Measurements from ENCODE around the gene PKDREJ.

PKDREJ gene

GRCh38 chr22:46233231-46233630 is 29.9 kb downstream of the PKDREJ start:
- DNase-seq, result no peak

DNA sequence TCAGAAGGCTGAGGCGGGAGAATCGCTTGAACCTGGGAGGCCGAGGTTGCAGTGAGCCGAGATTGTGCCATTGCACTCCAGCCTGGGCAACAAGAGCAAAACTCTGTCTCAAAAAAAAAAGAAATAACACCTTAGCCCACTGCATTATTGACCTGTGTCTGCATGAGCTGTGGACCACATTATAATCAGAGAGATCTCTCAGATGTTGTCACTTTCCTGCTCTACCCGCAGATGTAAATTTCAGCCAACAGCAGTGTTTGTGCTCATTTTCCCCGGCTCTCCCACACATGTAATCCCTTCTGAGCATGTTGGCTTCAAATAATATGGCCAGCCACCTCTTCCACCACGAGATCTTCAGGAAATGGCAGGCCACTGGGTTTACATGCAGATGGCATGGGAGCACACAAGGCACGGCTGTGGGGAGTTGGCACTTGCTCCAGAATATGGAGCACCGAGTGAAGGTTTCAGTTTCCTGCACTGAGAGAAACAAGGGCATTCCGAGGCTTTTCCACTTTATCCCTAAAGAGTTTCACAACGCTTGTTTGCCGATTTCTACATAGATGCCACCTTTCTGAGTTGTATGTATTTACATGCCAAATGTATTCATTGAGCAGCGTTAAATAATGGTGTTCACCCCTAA is 32.8 kb downstream of the PKDREJ start:
- DNase-seq, result no peak

GRCh38 chr22:46229701-46230100 is 33.4 kb downstream of the PKDREJ start:
- DNase-seq, result no peak

DNA sequence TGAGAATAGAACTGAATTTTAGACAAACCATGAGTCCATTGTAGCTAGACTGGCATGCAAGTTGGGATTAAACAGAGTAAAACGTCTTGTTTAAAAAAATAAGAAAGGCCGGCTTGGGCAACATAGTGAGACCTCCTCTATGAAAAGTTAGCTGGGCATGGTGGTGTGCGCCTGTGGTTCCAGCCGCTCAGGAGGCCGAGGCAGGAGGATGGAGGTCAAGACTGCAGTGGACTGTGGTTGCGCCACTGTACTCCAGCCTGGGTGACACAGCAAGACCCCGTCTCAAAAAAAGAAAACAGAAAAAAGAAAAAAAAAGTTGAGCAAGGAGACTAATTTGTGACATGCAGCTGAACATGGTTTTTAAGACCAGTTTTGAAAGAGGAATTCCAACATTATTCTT is 36.6 kb downstream of the PKDREJ start:
- DNase-seq, result no peak

DNA sequence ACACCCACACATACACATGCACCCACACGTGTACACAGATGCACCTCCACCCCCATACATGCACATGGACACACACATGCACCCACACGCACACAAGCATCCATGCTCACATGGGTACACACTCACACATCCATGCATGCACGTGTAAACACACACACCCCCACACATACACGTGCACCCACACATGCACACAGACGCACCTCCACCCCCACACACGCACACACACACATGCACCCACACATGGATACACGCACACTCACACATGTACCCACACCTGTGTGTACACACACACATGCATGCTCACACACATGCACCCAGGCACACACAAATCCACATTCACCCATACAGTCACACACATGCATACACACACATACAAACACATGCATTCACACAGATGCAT is 37.5 kb downstream of the PKDREJ start:
- DNase-seq, result no peak

DNA sequence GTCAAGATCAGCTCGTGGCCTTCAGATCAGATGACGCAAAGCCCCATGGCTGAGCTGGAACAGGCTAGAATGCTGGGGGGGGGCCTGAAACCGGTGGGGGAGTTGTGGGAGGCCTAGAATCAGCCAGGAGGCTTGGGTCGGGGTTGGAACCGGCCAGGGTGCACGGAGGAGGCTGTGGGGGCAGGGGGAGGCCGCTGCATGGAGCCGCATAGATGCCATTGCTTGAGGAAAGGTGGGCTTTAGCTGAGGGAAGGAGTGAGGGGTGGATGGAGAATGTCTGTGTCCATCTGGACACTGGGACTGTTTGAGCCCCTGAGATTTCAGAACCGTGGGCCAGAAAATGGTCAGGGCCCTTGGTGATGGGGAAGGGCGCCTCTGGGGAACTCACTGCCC is 38.2 kb downstream of the PKDREJ start:
- no peak for DNase-seq

DNA sequence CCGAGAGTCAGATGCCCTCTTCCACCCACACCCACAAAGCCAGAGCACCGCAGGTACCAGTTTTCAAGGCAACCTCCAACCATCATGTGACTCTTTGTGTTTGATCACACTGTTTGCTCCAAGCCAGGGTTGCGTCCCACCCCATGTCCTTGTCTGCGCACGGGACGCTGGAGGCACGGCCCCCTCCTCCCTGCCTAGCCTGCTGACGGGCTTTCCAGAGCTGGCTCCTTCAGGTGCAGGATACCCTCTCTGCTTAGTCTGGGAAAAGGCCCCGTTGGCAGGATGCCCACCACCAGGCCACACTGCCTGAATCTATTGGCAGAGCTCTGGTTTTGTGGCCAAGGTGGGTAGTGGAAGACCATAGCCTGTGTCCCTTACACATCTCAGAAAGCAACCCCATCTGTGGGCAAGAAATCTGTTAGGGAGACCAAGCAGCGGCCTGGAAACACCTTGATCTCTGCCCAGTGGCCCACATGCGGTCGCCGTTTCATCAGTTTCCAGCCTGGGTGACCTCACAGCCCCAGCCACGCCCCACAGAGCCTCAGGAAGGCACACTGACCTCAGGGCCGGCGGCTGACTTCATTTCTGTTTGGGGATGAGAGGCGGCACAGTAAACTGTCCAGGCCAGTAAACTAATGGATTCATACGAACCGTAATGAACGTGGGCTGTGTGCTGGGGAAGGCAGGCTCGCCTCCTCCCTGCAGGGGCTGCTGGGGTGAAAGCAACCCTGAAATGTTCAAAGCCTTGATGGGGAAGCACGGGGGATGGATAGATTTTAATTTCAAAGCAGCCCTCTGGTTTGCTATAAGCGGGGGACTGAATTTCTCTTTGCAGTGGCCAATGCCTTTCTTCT is 38.9 kb downstream of the PKDREJ start:
- DNase-seq, result no peak

DNA sequence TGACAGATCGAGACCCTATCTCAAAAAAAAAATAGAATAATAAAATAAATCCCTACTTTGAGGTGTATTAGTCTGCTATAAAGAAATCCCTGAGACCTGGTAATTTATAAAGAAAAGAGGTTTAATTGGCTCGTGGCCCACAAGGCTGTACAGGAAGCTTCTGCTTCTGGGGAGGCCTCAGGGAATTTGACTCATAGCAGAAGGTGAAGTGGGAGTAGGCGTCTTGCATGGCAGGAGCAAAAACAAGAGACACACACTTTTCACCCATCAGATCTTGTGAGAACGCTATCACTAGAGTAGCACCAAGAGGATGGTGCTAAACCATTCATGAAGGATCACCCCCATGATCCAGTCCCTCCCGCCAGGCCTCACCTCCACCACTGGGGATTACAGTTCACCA is 42.2 kb downstream of the PKDREJ start:
- DNase-seq, result no peak

- peak in 1 of 3 experiments; percentile 37 for DNase-seq
Measured at GRCh38 chr22:46219636-46220035, 43.5 kb downstream of the PKDREJ start.

DNA sequence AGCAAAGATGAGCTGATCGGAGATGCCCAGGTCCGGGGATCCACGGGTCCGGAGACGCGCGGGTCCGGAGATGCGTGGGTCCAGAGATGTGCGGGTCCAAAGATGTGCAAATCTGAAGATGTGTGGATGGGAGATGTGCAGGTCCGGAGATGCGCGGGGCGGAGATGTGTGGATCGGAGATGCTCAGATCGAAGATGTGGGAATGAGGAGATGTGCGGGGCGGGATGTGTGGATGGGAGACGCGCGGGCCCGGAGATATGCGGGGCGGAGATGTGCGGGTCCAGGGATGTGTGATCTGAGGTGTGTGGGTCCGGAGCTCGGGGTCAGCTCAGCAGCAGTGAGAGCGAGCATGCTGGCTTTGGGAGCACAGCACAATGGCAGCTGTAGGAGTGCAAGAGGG is 48.5 kb downstream of the PKDREJ start:
- no peak for DNase-seq

GRCh38 chr22:46214149-46214548 is 49.0 kb downstream of the PKDREJ start:
- no peak for DNase-seq

- DNase-seq, result no peak
Measured at GRCh38 chr22:46213052-46213451, 50.1 kb downstream of the PKDREJ start.

GRCh38 chr22:46212195-46212594 is 50.9 kb downstream of the PKDREJ start:
- DNase-seq, result no peak

DNA sequence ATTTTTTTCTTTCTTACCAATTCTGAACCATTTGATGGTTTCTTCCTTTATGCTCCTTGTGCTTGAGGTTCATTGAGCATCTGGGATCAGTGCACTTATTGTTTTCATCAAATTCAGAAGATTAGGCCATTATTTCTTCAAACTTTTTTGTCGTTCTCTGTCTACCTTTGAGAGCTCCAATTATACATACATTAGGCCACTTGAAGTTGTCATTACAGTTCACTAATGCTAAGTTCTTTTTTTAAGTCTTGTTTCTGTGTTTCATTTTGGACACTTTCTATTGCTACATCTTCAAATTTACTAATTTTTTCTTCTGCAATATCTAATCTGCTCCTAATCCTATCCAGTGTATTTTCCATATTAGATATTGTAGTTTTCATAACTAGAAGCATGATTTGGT is 53.9 kb downstream of the PKDREJ start:
- DNase-seq, result no peak

Data from NCI-H1417 (cell line).